ENCODE data around the gene AMN.

AMN gene

GRCh38 chr14:102947321-102948103 is 25.0 kb downstream of the AMN start:
- no peak for DNase-seq

- no peak for DNase-seq
Measured at GRCh38 chr14:102948698-102949061, 26.2 kb downstream of the AMN start.

DNA sequence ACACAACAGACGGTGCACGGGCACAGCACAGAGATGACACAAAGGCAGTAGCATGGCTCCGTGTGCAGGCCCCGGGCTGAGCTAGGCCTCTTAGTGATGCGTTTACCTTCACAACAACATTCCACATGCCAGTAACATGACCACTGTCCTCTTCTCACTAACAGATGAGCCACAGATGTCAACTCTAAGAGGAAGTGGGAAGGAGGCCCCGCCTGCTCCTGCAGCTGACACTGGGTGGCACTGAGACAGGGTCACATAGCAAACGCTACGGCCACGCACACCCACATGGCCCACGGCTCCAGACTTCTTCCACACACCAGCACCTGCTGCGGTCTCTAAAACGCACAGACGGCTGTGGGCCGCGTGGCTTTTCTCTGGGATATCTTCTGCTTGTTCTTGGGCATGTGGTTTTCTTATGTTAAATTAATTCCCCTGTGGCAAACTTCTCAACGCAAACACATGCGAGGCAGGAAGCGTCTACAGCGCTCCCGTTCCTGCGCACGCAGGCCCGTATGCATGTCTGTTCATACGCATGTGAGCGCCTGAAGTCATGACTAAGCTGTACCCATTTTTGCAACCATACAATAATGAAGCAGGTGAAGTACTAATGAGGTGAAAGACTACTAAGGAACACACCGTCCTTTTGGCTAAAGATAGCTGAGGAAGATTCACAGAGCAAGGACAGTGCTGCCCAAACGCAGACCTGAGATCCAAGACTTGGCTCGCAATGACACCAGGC is 26.8 kb downstream of the AMN start:
- DNase-seq, result peak; percentile 29

DNA sequence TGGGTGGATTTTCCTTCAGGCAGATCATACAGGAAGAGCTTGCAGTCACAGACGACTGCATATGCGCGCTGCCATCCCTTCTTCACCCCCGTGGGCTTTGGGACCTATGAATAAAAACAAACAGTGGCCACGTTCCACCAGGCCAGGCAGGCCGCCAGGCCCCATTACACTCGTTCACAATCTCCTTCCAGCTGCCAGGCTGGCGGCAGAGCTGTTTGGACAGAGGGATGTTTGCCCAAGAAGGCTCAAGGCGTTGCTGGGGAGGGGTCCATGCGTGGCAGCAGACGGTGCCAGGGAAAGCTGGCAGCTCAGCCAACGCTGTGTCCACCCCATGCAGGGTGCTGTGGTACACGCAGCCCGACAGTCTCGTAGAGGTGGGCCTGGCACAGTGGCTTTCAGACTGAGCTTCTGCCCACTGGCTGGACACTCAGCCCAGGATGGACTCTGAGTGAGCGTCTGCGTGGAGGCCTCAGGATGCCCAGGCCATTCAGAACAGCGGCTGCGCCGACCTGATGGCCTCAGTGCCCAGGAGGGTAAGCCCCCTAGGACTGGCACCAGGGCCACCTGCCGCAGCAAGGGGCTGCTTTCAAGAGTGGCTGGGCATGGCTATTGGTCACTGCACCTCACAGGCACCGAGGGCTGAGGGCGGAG is 27.5 kb downstream of the AMN start:
- DNase-seq, result no peak

DNA sequence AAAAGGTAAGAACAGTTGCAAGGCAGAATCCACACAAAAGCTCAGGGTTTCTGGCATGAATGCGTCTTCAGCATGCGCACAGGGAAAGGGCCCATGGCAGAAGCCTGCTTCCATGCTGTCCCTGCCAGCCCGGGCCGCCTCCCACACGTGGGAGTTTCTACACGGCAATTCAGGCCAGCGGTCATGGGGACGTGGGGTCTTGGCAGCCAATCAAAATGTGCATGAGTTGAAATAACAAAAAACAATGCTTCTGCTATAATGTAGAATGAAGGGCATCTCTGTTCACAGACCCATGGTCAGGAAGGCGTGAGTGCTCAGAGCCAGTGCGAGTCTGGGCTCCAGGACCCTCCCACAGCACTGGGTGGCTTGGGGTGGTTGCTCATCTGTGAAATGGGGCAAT is 28.6 kb downstream of the AMN start:
- no peak for DNase-seq

GRCh38 chr14:102951799-102952198 is 29.3 kb downstream of the AMN start:
- DNase-seq, result no peak

GRCh38 chr14:102952276-102952675 is 29.8 kb downstream of the AMN start:
- DNase-seq, result no peak

DNA sequence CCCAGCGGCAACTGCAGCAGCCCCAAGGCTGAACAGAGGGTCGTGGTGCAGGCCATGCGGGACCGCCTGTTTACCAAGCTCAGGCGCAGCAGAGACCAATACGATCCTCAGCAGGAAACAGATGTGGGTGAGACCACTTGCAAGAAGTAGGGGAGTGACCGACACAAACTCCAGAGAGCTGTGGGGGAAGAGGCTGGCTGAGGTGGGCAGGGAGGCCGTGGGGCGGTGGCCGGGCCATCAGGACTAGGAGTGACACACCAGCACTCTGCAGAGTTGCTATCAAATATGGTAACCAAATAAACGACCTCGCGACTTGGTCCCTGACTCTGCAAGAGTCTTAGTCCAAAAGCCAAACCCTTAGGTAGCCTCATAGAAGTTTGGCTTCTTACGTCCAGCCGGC is 30.6 kb downstream of the AMN start:
- DNase-seq, result no peak

- no peak for DNase-seq
Measured at GRCh38 chr14:102954081-102954789, 31.8 kb downstream of the AMN start.

GRCh38 chr14:102955636-102956408 is 33.4 kb downstream of the AMN start:
- DNase-seq, result no peak

DNA sequence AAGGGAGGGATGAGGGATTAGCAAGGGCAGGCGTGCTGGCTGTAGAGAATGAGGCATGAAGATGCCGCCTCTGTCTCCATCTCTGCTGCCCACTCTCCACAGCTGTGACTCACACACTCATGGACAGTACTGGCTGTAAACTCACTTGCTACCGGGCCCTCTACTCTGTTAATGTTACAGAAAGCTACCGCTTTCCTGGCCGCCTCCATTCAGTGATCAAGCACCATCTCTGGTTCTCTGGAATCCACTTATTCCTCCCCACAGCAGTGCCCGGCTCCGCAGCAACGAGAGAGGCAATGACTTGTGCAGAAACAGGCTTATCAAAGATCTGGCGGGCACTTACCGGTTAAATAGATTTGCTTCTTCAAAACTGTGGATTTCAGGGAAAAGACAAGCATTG is 34.8 kb downstream of the AMN start:
- DNase-seq, result no peak

DNA sequence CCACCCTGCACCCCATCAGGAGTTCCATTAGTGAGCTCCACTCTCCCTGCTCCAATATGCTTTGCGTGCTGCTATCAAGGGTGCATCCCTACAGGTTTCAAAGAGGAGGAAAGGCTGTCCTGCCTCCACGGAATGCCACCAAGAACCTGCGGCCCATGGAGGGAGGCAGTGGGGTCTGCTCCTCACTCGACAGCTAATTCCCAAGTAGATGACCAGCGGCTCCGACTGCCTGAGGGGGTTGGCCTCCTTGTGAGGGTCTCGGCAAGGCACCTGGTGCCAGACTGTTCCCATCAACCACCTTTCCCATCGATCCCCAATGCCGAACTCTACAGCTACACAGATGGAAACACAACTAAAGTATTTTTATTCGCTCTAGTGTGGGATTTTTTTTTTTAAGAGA is 36.0 kb downstream of the AMN start:
- no peak for DNase-seq

DNA sequence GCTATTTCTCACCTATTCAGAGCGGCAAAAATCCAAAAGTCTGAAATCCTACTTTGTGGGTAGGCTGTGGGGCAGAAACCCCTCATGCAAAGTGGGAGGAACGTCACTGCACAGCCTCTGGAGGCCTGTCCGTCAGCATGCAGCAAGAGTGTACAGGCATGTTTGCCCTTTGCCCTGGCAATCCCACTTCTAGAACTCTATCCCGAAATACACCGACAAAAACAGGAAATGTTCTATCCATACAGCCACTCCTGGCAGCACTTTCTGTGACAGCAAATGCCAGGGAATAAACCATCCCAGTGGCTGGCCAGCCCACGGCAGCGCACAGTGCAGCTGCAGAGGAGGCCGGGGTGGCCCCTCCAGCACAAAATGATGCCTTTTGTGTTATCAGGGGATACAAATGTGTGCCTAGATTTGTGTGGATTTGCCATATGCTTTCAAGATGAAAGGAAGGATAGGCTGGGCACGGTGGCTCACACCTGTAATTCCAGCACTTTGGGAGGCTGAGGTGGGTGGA is 39.7 kb downstream of the AMN start:
- DNase-seq, result no peak

DNA sequence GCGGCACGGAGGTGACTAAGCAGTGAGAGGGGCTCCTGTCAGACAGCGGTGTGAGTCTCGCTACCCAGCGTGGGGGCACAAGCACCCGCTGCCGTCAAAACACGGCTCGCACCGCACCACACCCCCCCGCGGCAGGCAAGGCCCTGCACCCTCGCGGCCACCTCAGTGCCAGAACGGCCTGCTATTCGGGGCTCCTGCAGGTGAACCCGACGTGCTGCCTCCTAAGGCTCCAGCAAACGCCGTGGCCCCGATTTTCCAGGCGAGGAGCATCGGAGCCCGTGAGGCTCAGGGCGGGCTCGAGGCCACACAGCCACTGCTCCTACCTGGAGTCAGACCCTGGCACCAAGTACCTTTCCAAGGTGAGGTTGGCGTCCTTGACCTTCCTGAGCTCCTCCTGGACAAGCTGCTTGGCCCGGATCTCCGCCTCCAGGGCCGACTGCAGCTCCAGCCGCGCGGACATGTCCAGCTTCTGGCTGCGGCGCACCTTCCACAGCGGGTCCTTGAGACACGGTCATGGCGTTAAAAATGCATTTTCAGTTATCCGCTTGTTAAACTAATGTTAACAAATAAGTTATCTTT is 41.8 kb downstream of the AMN start:
- no peak for DNase-seq

DNA sequence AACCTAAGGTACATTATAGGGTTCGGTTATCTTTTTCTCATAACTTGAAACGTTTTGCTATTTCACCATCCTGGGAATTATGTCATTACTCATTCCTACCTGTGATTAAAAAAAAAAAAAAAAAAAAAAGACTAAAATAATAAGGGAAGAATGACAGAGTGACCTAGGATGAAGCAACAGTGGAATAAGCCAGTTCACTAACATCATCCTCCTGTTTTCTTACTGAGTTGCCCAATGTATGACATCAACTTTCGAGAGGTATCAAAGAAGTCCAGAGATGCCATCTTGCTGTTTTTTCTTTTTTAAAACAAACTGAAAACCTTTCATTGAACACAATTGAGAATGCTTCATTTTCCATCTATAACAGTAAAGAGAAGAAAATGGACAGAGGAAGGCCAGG is 42.8 kb downstream of the AMN start:
- DNase-seq, result no peak

DNA sequence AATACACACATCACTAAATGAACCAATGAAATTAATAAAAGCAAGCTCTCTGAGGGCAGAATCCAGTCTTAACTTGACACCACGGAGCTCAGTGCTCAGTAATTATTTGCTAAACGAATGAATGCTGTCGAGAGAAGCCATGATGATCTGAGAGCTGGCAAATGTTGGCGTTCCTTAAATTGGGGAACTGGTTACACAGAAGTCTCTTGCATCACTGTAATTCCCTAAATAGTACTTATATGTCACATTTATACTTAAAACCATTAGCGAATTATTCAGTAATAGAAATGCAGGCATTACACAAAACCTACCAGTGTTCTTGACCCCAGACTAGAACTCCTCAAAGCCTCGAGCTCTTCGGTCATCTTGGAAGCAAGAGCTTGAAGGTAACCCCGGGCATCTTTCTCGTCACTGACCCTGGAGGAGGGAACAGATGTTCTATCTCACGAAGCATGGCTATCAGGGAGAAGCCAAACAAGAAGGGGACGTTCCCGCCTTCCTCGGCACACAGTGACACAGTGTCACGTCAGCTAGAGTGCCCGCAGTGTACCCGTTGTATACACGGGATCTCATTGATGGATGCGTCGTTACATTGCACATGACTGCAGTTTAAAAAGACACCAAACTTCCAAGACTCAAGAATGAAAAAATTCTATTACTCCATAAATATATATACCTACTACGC is 43.6 kb downstream of the AMN start:
- no peak for DNase-seq

DNA sequence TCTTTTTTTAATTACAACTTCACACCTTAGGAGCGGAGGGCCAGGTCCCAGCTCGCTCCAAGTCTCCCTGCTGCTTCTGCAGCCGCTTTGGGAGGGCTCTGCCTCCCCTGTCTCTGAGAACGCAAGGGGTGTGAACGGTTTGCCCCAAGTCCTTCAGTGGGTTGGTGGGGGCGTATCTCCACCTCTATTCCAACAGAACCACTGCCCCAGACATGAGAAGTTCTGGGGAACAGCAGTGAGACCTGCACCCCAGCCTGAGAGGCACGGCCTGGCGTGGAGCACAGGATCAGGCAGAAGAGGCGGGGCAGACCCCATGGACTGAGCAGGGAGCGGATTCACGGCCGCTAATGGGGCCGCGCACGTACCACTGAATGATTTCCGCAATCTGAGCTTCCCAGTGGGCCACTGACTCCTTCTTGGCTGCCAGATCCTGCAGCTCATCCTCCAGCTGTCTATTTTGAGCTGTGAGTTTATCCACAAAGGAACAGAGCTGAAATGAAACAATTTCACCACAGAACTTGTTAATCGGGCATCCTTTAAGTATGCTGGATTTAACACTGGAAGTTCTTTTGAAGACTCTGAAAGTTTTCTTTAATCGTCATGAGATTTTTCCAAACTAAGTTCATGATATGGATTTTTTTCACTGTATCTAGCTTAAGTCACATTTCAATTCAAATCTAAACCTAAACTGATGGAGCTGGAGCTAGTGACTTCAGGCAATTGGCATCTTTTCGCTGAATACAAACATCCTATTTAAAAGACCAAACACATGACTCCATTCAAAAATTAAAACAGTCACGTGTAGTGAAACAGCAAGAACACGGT is 44.4 kb downstream of the AMN start:
- DNase-seq, result no peak

GRCh38 chr14:102967506-102967795 is 45.0 kb downstream of the AMN start:
- no peak for DNase-seq

GRCh38 chr14:102968306-102968705 is 45.8 kb downstream of the AMN start:
- DNase-seq, result no peak

DNA sequence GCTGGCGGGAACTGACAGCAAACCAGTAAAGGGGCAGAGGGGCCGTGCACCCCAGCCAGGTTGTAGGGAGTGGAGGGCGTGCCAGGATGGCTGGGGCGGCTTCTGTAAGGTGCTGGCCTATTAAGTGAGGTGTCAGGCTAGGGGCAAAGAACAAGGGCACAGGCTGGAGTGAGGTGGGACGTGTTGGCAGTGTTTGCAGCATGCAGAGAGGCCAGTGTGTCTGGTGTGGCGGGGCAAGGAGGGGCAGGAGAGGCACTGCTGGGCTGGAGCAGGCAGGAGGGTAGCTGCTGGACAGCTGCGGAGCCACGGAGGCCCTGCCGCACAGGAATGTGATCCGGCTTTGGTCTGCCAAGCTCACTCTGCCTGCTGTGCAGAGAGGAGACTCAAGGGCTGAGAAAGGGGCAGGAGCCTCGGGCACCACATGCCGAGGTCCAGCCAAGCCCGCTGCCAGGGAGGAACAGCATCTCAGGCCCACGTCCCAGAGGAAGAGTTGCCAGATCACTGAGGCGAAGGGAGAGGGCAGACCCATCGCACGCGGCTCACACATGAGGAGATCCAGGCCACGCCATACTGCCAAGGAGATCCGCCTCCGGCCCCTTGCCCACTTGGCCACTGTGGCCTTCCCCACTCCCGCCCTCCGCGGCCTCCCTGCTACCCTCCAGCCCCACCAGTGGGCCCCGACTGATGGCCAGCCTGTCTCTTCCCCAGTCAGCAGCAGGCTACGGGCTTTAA is 46.8 kb downstream of the AMN start:
- DNase-seq, result no peak
